Measurements from ENCODE around the gene DGKD.

The DGKD gene

DNA sequence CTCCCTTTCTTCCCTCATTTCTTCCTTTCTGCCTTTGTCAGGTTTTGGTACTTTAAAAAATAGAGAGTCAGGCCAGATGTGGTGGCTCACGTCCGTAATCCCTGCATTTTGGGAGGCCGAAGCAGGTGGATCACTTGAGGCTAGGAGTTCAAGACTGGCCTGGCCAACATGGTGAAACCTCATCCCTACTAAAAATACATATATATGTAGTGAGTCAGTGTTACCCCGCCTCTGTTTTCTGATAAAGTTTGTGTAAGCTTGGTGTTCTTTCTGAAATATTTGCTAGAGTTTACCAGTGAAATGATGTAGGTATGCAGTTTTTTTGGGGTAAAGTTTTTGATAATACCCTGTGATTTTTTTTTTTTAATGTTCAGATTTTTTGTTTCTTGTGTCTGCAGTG is 58.8 kb downstream of the DGKD start:
- DNase-seq (ENCODE audit: low spot score): no peak

DNA sequence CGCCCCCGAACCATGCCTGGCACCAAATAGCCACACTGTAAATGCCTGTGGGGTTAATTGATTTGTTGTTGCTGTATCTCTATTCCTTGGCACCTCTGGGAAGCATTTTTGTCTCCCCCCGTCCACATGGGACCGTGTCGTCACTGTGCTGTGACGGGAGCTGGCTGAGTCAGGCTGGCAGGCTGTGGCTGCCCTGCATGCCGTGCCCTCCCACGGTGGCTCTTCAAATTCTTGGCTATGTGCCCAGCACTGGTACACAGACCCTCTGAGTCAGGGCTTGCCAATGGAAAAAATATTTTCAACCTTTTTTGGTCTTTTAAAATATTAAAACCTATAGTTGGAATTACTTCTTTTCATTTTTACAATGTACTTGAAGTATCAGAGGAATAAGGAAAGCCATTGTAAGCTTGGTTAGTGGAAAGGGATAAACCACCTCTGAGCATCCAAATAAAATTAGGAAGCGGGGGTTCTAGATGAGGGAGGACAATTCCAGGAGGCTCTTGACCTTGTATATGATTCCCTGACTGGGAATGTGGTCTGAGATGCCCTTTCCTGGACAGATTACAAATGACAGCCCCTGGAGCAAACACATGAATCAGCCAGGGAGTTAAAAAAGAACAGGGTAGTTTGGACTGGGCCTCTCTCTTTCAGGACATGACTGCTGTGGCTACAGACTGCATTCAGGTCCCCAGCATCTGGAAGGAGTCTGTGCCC is 59.4 kb downstream of the DGKD start:
- DNase-seq (ENCODE audit: low spot score): peak; percentile 74

DNA sequence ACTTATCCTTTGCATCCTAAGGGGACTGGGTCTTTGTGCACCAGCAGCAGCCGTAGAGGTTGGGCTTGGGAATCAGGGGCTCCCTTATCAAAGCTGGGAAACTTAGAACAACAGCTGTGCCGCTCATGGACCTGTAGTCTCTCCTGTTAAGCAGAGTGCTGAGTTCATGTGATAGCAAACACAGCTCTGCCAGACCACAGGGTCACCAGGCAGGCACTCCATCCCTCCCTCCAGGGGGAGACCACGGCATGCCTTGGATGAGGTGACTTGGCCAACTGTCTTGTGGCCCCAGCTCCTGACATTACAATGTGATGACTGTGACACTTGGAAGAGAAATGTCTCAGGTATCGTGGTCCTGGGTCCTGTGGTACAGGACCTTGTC is 60.0 kb downstream of the DGKD start:
- peak; percentile 30 for DNase-seq (ENCODE audit: low spot score)

DNA sequence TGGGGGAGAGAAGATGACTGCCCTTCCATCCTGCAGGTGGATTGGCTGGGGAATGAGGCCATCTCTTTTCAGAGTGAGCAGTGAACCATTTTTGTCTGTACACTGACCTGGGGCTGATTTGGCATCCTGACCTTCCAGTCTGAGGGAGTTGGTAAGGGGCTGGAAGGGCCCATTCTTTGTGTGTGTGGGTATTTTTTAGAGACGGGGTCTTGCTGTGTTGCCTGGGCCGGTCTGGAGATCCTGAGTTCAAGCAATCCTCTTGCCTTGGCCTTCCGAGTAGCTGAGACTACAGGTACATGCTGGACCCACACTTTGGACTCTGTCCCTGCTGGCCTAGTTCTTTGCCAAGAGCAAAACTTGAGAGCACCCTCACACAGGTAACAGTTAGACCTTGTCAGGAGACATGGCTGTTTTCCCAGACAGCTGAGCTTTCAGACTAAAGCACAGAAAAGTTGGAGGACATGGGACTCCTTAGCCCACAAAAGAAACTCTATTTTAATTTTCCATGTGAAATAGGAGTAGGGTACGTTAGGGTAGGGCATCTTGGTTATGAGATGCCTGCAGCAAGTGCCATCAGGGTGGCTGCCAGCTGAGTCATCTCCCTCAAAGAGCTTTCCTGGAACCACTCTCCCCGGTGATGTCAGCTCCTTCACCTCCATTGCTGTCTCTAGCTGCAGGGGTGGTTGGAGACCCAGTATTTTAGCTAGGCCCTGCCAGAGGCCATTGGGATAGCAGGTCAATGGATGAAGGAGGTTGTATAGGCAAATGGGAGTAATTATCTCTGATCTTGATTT is 60.7 kb downstream of the DGKD start:
- DNase-seq (ENCODE audit: low spot score): peak; percentile 32

DNA sequence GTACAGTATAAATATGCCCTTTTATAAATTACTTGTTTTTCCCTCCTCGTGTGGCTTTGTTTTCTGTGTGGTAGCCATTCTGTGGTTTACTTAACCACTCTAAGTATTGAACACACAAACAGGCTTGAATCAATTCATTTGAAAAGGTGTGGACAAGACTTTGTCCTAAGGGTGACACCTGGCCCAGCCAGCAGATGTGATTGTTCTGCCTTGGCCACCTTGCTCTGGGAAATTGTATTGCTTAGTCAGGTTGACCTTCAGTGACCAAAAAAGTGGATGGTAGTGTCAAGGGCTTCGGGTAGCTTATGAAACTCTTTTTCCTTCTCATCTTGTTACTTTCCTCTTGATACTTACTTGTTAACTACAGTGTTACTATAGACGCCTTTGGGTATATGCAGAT is 61.9 kb downstream of the DGKD start:
- DNase-seq (ENCODE audit: low spot score): no peak

DNA sequence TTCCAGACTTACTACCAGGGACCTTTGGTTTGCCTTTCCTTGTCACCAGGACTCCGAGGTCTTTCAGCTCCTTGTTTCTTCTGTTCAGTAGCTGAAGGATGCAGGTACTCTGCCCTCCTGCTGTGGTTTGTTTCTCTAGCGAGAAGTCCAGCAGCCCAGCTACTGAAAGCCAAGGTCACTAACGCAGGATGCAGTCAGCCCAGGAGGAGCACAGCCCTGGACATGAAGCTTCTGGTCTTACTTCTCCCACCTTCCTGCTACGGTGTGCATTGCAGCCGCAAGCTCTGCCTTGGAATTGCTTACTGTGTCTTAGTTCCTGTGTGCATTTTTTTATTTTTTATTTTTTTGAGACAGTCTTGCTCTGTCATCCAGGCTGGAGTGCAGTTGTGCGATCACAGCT is 62.4 kb downstream of the DGKD start:
- DNase-seq (ENCODE audit: low spot score): no peak

DNA sequence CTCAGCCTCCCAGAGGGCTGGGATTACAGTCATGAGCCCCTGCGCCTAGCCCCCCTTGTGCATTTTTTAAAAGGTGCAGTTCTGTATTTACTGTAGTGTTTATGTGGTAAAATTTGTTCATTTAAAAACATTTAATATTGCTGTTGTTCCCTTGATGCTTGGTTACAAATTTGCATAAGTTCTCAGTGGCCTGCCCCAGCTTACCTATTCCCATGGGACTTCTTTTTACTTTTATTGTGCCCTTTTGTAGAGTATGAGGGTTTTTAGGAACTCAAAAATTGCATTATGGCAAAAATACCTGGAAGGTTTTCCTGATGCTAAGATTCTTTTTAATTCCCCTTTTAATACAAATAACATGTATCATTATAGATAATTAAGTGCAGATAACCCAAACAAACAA is 63.0 kb downstream of the DGKD start:
- DNase-seq (ENCODE audit: low spot score): no peak

DNA sequence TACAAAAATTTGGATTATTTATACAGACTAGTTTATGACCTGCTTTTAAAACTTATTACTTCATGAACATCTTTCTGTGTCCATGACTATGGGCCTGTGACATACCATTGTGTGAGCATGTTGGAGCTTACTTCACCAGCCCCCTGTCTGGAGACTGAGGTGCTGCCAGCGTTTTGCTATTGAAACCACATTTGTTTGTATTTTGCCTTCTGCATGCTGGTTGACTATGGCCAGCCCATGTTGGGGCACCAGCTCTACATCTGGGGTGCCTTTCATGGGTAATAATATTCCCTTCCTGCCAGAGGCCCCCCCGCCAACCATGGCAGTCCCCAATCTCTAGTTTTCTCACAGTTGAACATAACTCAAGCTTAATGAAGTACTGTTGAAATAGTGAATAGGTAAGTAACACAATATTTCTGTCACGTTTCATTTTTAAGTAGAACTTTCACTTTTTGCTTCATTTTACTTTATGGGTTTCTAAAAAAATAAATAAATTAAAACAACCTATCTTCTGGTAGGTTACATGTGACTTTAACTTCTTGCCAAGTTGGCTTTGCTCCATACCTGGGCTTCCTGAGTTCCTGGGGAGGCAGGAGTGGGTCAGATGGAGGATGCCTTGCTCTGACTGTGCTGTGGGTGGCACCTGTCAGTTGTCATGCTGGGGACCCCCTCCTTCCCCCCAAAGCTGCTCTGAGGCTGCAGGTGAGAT is 63.9 kb downstream of the DGKD start:
- DNase-seq (ENCODE audit: low spot score): no peak

DNA sequence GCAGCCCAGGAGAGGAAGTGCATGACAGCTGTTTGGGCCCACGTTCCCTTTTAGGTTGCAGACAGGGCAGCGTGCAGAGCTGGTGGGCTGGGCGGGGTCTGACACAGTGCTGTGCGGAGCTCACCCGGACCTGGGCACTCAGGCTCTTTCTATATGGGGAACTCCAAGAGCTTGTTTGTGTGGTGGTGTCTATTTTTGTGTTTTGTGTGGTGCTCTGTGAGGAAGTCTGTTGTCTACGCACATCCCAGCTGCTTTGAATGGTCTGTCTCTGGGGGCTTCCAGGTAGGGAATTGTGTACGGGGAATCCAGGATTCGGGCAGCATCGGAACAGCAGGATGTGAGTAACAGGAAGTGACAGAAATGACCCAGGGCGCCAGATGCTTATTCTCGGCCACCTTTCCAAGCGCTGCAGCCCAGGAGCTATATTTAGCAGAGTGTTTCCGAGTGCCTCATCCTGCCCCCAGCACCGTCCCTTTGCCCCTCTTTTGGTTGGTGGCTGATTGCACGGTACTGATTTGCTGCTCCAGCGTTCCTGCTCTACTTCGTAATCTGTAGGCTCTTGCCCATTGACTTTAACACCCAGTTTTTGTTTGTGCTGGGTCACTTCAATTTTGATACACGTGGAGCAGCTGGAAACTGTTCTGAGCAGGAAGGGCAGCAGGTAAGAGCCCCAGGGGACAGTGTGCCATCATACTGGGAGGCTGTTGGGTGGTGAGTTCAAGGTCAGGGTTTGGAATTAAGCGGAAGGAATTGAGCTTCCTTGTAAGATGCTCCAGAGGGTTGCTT is 64.7 kb downstream of the DGKD start:
- DNase-seq (ENCODE audit: low spot score): no peak

DNA sequence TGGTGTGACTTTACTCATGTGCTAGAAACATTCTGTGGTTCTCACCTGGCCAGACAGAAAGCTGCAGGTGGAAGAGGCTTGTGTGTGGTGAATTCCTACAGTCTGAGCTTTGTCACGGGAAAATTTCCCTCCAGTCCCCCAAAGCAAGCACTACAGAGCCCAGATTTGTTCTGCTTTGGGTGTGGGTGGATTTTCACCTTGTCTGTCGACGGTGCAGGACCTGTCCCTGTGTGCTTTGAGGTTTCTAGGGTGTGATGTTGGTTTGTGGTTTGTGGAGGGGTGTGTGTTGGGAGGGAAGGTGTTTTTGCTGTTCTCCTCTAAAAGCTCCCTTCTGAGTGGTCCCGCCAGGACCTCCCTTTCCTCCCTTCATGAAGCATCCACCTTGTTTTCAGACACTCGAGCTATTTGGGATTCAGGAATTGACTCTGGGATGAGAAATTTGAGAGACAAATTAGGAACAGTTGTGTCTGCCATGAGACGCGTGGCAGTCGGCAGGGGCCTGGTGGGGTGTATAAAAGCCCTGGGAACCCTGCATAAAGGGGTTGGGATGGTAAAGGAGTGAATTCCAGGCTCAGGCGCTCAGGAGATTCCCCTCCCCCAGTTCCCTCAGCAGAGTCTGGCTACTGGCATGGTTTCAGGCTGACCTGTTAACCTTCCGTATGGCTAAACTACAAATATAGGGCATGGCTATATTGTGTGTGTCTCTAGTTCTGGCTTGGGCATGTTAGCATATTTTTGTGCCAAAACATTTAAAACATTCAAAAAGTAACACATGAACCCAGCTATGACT is 65.5 kb downstream of the DGKD start:
- no peak for DNase-seq (ENCODE audit: low spot score)

DNA sequence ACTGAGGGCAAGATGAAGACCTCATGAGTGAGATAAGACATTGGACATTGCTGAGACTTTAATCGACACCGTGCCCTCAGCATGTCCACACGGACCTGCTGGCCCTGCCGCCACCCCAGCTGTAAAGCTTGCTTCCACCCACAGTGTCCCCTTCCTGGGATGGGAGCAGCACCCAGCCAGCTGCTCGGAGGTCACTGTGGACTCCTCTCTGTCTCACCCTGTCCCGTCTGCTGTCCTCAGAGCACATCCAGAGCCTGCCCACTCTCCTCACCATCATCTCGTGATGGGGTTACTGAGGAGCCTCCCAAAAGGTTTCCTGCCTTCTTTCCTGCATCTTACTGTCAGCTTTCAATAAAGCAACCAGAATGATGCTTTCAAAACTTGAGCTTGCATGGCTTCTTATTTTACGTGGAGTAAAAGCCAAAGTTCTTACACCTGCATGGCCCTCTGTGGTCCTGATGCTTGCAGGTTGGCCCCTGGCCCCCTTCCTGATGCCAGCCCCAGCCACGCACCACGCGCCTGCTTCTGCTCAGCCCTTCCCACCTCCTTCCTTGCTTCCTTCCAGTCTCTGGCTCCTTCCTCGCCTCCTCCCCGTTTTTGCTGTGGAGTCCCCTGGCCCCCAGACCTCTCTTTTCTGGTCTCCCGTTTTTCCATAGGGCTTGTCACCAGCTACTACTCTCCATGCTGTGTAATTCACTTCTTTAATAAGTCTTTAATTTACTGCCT is 67.0 kb downstream of the DGKD start:
- DNase-seq (ENCODE audit: low spot score): no peak

DNA sequence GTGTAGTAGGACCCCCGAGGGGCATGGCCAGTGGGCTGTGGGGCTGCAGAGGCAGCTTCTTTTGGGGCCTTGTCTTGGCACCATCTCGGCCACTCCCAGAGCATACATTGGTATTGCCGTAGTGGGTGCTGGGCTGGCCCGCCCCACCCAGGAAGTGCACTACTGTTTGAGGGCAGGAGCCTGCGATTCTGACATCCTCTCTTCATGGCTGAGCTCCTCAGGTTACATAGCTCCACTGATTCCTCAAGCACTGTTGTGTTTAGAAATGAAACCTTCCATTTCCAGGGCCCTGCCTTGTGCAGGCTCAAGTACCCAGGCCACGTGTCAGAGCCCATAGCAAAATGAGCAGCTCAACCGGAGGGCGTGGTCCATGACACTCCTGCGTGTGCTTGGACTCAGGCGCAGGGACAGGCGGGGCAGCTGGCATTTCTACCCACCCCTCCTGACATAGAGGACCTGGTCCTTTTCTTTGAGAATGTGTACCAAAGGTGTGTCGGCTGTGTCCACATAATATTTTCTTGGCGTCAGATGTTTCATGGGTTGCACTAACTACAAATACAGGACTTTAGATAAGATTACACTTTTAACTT is 67.9 kb downstream of the DGKD start:
- peak; percentile 90 for DNase-seq (ENCODE audit: low spot score)

DNA sequence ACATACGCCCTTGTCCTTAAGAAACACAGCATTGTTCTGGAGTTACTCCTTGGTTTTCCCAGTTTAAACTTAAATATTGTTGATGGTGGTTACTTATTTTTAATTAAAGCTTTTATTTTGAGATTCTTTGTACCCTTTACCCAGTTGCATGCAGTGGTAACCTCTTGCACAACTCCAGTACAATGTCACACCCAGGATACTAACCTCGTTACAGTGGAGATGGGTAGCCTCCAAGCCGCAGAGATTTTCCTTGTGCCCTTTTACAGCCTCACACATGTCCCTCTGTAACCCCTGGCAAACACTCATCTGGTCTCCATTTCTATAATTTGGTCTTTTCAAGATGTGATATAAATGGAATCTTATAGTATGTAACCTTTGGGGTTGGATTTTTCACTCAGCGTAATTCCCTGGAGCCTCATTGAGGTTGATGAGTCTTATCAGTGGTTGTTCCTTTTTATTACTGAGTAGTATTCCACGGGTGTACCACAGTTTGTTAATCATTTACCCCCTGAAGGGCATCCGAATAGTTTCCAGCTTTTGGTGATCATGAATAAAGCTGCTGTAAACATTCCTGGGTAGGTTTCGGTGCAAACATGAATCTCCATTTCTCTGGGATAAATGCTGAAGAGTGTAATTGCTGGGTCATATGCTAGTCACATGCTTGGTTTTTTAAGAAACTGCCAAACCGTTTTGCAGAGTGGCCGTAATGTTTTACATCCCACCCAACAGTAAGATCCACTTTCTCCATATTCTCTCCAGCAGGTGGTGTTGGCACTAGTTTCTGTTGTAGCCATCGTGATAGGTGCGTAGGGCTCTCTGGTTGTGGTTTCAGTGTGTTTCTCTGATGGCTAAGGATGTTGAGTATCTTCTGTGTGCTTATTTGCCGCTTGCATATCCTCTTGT is 68.6 kb downstream of the DGKD start:
- DNase-seq (ENCODE audit: low spot score): no peak

DNA sequence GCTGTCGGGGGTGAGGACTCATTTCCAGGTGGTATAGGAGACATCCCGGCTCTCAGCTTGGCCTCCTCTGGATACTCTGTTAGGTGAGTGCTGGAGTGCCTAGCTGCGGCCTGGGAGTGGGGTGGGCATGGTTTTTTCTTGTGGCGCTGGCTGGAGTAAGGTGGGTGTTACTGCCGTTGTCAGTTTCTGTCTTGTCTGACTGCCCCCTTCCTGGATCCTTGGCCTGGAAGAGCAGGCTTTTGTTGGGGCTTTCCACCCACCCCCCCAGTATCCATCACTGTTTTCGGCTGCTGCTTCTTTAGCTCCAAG is 69.2 kb downstream of the DGKD start:
- DNase-seq (ENCODE audit: low spot score): no peak

DNA sequence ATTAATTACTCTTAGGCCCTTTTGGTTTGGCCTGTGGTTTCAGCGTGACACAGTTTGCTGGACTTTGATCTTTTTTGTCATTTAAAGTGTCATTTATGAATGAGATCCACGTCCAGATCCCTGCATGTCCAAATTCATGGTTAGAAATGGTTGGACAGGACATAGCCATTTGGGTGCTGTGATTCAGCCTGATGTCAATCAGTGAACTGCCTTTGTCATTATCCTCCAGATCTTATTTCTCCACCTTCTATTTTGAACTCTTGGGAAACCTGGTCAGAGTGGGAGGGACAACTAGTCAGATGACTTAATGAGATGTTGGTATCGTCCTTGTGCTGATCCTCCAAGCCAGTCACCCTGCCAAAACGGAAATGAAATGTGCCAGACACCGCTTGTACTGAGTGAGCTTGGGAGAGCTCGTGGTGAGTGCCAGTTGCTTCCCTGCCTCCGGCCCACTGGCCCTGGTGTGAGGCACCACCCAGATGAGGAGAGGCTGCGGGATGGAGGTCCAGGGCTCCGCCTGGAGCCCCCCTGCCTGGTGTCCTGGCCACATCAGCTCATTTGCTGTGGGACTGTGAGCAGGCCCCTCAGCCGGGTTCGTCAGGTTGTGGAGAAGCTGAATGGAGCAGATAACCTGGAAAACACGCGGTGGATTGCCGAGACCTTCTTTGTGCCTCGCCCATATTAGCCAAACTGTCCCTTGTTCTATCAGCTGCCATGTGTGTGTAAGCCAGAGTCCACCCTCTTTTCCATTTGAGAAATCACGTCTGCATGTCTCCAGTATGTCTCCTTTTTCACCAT is 70.1 kb downstream of the DGKD start:
- DNase-seq (ENCODE audit: low spot score): peak; percentile 79

DNA sequence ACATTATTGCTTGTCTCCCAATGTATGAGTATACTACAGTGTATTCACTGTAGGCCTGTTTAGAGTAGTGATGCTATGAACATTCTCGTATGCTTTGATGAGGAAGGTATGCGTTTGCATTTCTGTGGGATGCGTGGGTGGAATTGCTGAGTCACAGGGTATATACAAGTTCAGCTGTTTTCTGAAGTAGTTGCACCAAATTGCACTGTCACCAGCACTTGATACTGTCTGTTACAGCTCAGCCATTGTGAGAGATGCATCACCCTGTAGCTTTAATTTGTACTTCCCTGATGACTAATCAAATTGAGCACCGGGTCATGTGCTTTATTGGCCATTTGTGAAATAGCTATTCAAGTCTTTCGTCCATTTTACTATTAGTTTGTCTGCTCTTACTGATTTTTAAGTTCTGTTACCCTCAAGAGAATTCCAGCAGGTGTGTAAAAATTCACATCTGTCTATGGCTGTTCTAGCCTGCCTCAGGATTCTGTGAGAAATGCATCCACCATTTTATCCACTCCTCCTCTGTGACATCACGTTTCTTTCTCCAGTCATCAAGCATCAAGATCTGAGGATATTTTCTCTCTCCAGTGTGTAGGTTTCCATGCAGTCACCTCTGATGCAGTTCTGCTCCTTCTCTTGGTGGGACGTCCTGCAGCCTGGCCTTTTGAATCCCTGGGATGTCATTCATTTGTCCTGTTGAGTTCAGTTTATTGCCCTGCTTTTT is 72.5 kb downstream of the DGKD start:
- DNase-seq (ENCODE audit: low spot score): peak; percentile 66

DNA sequence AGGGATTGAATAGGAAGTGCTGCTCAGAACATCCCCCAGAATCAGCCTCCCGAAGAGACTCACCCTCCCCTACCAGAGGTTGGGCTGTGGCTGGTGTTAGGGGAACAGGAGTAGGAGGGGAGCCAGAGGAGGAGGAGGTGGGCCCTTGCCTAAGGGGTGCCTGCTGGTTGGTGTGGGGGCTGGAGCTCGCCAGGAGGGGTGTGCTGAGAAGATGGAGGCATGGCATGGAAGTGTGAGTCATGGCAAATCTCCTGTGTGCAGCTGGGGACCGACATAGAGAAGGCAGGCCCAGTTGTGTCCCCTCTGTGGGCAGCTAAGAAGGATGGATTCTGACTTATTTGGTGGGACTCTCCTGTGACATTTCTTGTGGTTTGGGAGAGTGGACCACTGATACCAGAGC is 73.7 kb downstream of the DGKD start:
- no peak for DNase-seq (ENCODE audit: low spot score)

DNA sequence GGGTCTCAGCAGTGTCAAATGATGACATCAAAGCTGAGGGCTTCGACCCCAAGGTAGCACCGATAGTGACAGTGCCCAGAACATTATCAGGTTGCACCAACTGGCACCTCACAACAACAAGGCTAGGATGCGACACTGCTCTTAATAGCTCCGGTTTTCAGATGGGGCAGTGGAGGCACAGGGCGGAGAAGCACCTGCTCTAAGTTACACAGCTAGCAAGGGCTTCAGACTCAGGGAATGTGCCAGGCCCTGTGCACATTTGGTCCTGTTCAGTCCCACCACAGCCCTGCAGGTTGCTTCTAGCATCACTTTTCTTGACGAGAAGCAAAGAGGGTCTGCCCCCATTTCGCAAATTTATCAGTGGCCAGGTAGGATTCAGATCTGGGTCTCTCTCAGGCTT is 74.1 kb downstream of the DGKD start:
- DNase-seq (ENCODE audit: low spot score): no peak
